Cardiac fibroblast (primary cell): Measurements from ENCODE around the gene ACTBL2.

ENCODE experiments used
- DNase-seq, 2 donors: peaks; one replicate each; pipeline versions ENCODE4 v3.0.0 to v3.0.0-alpha.2; 2010; ENCODE audit warnings: low read depth in 2 of 2
- H3K4me3 ChIP-seq, 2 donors: replicated peaks in 1 of 2; 1 replicate in 1 of 2; 2 replicates in 1 of 2; pipeline ENCODE4 v1.5.1; 2011; ENCODE audit warnings: low read depth in 2 of 2, low read length in 2 of 2, mild to moderate bottlenecking in 2 of 2, moderate library complexity in 1 of 2
- CTCF ChIP-seq: IDR thresholded peaks from one replicate; pipeline ENCODE4 v1.5.1; 2011; ENCODE audit warnings: low read depth, mild to moderate bottlenecking, low read length, inconsistent platforms

Gene ACTBL2

GRCh38 chr5:57441557-57441956 is 41.1 kb downstream of the ACTBL2 start:
- no peak overlapping the region for H3K4me3 ChIP-seq
- DNase-seq: peak; percentile 98 to 99
- TF ChIP-seq CTCF: no peak

GRCh38 chr5:57439601-57440000 is 43.0 kb downstream of the ACTBL2 start:
- TF ChIP-seq CTCF: no peak
- no peak for DNase-seq
- no peak overlapping the region for H3K4me3 ChIP-seq

- peak; percentile 33 to 47 for DNase-seq
- H3K4me3 ChIP-seq: no peak overlapping the region
- TF ChIP-seq CTCF: no peak
Observed at GRCh38 chr5:57437976-57438805, 44.4 kb downstream of the ACTBL2 start.

- no peak overlapping the region for H3K4me3 ChIP-seq
- no peak for TF ChIP-seq CTCF
- peak in 1 of 2 donors; percentile 43 for DNase-seq
Observed at GRCh38 chr5:57436586-57436985, 46.0 kb downstream of the ACTBL2 start.

- DNase-seq: peak; percentile 98
- H3K4me3 ChIP-seq: no peak overlapping the region
- TF ChIP-seq CTCF: no peak
Observed at GRCh38 chr5:57435701-57436134, 46.9 kb downstream of the ACTBL2 start.

GRCh38 chr5:57434683-57435082 is 47.9 kb downstream of the ACTBL2 start:
- no peak for DNase-seq
- no peak overlapping the region for H3K4me3 ChIP-seq
- TF ChIP-seq CTCF: no peak
